SIG-M5 treated with dmso at 0.1 percent for 504 hours (cell line): ENCODE measurements around the gene PTCD3.

ENCODE experiments used
- DNase-seq: peaks from one replicate; lab custom pipeline; 2025; ENCODE audit not compliant: unreplicated experiment; lab: John Stamatoyannopoulos, UW

PTCD3 gene

DNA sequence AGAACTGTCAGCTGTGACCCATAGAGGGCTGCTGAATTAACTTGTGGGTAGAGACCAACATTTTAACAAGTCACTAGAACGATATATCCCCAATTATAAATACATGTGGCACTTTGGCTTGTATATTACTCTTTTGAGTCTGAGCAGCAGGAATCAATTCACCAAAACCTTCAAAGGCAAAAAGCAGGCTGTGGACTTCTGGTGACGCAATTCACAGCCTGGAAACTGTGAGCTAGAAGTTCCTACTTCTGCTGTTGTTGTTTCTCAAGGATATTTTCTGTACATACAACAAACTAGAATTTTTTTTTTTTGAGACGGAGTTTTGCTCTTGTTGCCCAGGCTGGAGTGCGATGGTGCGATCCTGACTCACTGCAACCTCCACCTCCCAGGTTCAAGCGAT is 37.3 kb downstream of the PTCD3 start:
- peak; percentile 57 for DNase-seq

DNA sequence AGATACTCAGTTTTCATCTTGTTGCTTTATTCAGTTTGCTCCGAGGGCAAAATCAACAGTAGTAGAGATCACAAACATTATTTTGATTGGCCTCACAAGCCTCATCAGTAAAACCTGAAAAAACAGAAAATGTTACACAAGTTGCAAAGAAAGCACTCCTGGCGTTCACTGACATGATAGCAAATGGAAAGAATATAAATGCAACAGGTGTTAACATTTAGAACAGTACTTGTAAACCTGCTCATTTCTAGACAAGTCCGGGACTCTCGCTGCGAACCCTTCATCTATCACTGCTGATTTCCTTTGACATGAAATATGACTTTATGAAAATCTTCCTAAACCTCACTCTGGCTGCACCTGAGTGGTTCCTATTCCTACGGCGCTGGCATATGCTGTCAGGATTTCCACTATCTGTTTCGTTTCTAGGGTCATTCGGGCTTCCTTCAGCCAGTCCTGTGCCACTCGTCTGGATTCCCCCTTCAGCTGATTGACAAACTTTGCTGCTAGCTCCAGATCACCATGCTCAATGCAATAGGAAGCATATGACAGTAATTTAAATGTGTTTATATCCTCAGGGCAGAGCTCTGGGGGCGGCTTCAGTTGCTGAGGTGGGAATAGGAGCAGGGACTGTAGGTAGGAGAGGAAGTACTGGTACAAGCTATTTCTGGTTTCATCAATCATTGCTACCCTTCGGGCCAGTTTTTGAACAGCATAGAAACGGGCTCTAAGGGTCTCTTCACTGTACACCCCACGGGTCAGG is 38.1 kb downstream of the PTCD3 start:
- DNase-seq: no peak

DNA sequence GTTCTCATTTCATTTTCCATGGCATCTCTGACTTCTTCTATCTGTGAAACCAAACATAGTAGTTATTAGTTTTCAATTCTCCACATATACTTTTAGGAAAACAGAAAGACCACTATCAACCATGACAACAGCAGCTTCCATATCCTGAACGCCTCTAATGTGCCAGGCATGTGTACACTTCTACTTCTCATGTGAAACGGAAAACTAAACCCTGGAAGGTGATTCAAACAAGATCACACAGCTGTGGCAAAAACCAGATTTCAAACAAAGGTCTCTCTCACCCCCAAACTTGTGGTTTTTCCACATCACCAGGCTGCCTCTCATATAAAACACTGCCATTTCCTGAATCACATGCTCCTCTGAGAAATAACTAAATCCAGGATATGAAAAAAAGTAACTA is 41.8 kb downstream of the PTCD3 start:
- DNase-seq: no peak

DNA sequence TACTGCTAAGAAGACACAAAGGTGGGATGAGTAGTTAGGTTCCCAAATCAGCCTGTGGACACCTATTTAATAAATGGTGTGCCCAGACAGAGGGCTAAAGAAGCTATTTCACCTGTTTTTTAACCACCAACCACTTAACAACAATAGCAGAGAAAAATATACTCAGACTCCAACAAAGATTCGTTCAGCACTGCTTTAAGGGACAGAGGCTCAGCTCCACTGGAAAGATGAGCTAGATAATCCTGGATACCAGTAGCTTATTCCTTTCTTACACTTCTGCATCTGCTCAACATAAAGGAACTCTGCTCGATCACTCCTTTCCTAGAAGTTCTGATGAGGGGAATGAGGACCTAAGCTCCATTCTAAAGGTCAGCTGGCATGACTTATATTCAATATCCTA is 44.5 kb downstream of the PTCD3 start:
- DNase-seq: no peak

DNA sequence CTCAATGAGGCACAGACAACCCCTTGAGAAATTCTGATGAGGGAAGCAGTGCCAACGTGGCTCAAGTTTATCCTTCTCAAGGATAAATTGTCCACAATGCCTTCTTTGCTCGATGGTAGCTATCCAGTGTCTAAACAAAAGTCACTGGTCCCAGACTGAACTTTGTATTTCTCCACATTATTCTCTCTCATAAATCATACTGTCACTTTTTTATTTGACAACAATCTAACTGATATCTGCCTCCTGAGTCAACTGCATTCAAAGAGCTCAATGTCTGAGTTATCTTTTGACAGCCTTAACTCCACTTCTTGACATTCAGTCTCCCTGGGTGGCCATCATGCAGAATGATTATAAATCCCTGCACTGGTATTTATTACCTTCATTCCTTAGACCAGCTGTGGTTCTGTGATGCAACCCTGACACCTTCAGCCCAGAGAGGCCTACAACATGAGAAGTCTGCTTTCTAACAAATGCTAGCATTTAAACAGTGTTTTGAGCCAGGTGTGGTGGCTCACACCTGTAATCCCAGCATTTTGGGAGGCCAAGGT is 51.0 kb downstream of the PTCD3 start:
- DNase-seq: no peak

DNA sequence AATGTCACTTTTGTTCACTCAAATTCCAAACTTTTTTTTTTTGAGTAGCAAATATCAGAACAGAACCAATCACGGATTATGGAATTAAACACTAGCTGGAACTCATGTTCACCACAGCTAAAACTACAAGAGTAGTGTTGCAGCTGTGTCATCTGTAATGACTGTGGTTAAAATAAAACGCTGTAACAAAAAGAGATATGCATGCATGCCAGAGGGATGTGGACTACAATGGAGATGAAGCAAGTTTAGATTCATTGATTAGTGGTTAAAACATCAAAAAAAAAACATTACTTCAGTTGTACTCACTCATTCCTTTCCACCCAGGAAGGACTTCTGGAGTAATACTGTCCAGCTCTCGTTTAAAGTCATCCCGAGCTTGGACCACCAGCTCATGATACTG is 52.3 kb downstream of the PTCD3 start:
- DNase-seq: no peak

DNA sequence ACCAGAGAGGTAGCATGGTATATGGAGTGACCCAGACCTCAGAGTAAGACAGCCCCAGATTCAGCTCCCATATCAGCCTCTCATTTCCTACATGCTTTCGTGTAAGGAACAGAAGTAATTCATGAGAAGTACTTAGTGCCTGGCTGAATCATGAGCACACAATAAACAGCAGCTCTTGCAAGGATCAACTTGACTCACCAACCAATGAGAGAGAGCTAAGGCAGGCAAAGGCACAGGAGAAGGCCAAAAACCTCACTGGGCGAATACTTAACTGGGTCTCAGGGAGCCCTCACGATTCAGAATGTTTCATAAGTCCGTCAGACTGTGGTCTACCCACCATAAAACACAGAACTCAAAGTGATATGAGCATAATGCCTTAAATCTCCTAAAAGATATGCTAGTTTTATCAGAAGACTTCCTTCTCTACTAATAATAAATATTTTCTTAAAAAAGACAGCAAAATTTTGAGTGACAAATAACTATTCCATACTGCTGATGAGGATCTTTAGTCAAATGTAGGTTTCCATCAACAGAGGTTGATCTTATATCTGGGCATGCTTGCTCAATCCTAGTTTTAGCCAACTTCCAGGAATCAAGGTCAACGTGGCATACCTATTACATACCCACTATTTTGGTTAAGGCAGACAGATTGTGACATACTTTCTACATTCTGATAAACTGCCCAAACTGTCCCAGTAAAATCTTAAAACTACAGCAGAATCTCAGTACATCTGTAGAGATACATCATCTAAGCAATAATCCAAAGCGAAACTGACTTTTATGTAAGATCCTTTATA is 54.3 kb downstream of the PTCD3 start:
- no peak for DNase-seq

DNA sequence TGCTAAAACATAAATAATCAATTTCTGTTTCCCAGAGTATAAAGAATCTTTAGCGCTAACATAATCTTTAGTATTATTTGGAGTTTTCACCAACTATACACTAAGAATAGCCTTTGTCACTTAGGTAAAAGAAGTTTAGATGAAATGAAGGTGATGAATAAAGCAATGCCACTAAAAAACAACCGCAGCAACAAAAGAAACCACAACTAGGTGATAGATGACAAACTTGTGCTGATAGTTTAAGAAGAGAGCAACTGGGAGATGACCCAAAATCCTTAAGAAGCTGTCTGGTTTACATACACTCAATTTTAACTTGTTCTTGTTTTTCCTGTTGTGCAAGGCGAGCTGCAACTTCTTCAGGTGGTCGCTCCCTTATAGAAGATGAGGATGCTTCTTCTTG is 64.4 kb downstream of the PTCD3 start:
- no peak for DNase-seq

DNA sequence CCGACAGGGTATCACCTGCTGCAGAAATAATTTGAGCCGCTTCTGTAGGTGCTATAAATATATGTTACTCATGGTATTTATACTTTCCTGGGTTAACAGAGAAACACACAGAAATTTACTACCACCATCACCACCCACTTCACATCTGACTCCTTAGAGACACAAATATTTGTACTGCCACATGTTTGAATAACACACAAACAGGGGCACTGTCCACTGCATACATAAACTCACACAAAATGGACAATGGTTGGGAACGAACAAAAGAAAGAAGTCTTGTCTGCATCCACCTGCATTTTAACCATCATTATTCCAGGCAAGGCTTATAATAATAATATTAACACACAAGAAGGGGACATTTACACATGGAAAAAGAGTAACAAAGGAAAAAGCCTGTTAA is 65.3 kb downstream of the PTCD3 start:
- no peak for DNase-seq

DNA sequence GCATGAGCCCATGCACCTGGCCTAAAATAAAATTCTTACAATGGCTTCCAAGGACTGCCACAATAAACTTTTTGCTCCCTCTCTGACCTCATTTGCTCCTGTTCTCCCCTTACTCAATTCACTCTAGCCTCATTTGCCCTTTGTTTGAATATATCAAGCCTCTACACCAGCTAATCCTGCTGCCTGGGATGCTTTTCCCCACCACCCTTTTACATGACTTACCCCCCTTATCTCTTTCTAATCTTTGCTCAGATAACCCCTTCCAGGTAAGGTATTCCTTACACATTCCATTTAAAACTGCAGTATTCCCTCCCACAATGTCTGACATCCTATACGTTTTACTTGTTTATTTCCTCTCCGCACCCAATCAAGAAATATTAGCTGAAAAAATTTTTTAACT is 66.6 kb downstream of the PTCD3 start:
- DNase-seq: no peak

GRCh38 chr2:86174445-86174844 is 68.4 kb downstream of the PTCD3 start:
- no peak for DNase-seq

DNA sequence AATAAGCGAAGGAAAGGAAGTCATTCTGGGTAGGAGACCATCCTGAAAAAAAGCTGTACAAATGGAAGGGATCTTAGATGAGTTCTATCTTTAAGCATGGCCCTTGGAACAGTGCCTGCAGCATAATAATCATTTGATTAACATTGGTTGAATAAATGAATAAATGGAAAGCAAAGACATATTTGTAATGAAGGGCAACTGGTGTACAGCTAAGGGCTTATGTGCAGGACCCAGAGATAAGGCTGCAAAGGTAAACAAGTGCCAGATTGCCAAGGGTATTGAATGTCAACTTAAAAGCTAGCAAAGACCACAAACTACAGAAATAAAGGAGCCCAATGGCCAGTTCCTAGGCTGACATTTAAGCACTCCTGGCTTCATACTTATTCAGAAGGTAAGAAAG is 69.8 kb downstream of the PTCD3 start:
- DNase-seq: no peak

GRCh38 chr2:86176597-86176996 is 70.6 kb downstream of the PTCD3 start:
- DNase-seq: no peak

DNA sequence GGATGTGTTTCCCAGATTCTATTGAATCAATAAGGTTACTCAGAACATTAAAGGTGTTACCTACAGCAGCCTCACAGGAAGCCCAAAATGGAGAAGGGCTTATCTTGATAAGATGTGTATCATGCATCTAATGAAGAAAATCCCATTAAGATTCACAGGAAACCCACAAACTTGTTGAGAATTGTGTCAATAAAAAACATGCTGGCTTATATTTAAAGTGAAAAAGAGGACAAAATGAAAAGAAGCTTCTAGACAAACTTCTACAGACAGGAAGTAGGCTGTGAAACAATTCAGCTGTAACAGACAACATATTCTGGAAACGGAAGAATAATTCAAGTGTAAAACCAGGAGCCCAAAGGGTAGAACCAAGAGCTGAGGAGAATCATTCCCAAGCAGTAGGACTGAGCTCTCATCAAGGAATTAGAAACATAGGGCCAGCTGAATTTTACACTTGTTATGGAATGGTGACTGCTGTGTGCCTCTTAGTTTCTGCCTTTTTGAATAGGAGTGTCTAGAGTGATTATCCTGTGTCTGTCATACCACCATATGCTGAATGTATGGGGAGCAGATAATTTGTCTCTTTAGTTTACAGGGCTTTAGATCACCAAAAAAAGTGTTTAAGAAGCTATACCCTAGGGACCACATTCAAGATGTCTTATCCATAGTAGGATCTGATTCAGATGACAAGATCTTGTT is 79.6 kb downstream of the PTCD3 start:
- DNase-seq: no peak

- no peak for DNase-seq
Observed at GRCh38 chr2:86186431-86186830, 80.4 kb downstream of the PTCD3 start.

DNA sequence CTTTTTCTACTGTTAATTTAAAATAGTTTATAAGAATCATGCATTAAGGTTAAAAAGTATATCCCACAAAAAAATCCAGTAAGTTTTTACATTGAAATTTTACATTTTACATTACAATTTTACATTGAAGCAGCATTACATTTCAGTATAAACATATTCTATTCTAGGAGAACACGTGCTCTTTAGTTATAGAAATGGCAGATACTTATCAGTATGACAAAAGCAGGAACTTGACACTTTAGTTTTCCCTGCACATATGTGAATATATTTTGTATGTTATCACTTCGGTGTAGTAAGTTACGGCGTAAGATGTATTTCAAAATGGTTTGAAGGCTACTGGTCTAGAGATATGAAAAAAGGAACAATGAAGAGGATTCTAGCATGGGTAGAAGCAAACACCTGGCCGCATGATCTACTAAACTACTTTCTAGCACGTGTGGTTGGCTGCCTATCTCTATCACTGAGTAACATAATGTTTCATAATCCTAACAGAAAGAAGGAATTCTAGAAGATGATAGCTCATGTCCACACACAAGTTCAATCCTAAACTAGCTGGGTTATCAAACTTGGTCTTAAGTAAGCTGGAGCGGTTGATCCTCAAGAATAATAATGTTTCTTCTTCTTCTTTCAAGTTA is 83.9 kb downstream of the PTCD3 start:
- DNase-seq: no peak
